HG02798 (cell line): ENCODE measurements around the gene PCDHB6.
"Not testable (repeated sequence)": the region's sequence is repeated elsewhere in the genome, so short reads cannot be mapped to it uniquely, and the experiment has no call there.

Source experiments
- ATAC-seq: cut with Tn5 transposase; IDR thresholded peaks from one replicate; pipeline ENCODE4 v1.9.1; 2021; ENCODE audit warnings: mild to moderate bottlenecking; ENCODE audit not compliant: unreplicated experiment, poor library complexity

PCDHB6 gene

GRCh38 chr5:141157356-141157755 lies 7.5 kb downstream of the PCDHB6 start:
- not testable (repeated sequence) for ATAC-seq

- ATAC-seq = not testable (repeated sequence)
Observed at GRCh38 chr5:141157901-141158300, 8.0 kb downstream of the PCDHB6 start.

- no peak for ATAC-seq
Observed at GRCh38 chr5:141172381-141173204, 22.7 kb downstream of the PCDHB6 start, which contains the start of gene PCDHB7. Gene PCDHB7, plus strand, starts transcription at chr5:141172644. Its CDS starts 192 bp downstream, at chr5:141172836.

GRCh38 chr5:141174291-141175104 lies 24.6 kb downstream of the PCDHB6 start:
- ATAC-seq = not testable (repeated sequence)

GRCh38 chr5:141175933-141176332 lies 26.1 kb downstream of the PCDHB6 start:
- ATAC-seq = no peak

GRCh38 chr5:141177577-141178191 lies 27.8 kb downstream of the PCDHB6 start, which contains the start of gene PCDHB8:
Gene PCDHB8, plus strand, starts transcription at chr5:141177790. Its CDS starts 245 bp downstream, at chr5:141178035.
- not testable (repeated sequence) for ATAC-seq

GRCh38 chr5:141179371-141179770 lies 29.5 kb downstream of the PCDHB6 start:
- ATAC-seq = not testable (repeated sequence)

- not testable (repeated sequence) for ATAC-seq
Observed at GRCh38 chr5:141179876-141180275, 30.0 kb downstream of the PCDHB6 start.

GRCh38 chr5:141180313-141180712 lies 30.5 kb downstream of the PCDHB6 start:
- ATAC-seq = no peak

- ATAC-seq = no peak
Observed at GRCh38 chr5:141182248-141182647, 32.4 kb downstream of the PCDHB6 start, which contains the start of gene PCDHB16. Gene PCDHB16, plus strand, starts transcription at chr5:141182387. Its CDS starts 173 bp downstream, at chr5:141182560.

- ATAC-seq = not testable (repeated sequence)
Observed at GRCh38 chr5:141184117-141184855, 34.4 kb downstream of the PCDHB6 start.

- no peak for ATAC-seq
Observed at GRCh38 chr5:141186897-141187512, 37.1 kb downstream of the PCDHB6 start, which contains the start of gene PCDHB9. Gene PCDHB9, plus strand, starts transcription at chr5:141187161. Its CDS starts 158 bp downstream, at chr5:141187319.

- ATAC-seq = not testable (repeated sequence)
Observed at GRCh38 chr5:141188682-141189081, 38.8 kb downstream of the PCDHB6 start.

GRCh38 chr5:141189131-141189530 lies 39.3 kb downstream of the PCDHB6 start:
- ATAC-seq = not testable (repeated sequence)

- ATAC-seq = no peak
Observed at GRCh38 chr5:141192110-141192725, 42.4 kb downstream of the PCDHB6 start, which contains the start of gene PCDHB10. Gene PCDHB10, plus strand, starts transcription at chr5:141192353. Its CDS starts 200 bp downstream, at chr5:141192553.

- not testable (repeated sequence) for ATAC-seq
Observed at GRCh38 chr5:141194332-141194731, 44.5 kb downstream of the PCDHB6 start.

GRCh38 chr5:141196363-141196762 lies 46.5 kb downstream of the PCDHB6 start:
- no peak for ATAC-seq

- ATAC-seq = no peak
Observed at GRCh38 chr5:141199359-141200235, 49.7 kb downstream of the PCDHB6 start, which contains the start of gene PCDHB11. Gene PCDHB11, plus strand, starts transcription at chr5:141199627. Its CDS starts 148 bp downstream, at chr5:141199775.
